ENCODE results near the gene ITGB1BP1.

ITGB1BP1 gene

DNA sequence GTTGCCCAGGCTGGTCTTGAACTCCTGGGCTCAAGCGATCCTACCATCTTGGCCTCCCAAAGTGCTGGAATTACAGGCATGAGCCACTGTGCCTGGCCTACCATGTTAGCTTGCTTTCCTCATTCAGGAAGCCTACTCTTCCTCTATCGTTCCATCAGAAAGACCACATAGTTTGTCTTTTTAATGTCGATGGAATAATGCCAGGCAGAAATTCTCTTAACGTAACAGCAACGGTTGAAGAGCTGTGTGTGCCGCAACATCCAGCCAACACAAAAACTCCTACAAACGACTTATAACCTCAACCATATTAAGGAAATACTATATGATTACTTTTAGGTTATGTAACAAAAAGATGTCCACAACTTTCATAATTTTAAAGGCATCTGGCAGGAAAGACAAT lies 10.5 kb downstream of the ITGB1BP1 start:
- DNase-seq (ENCODE audit: extremely low spot score), result no peak
- ChIA-PET POLR2A (no interaction called here), CTCF (no interaction called here)
- TF ChIP-seq LEF1 (IDR thresholded peaks at IDR 0.05; ENCODE audit: borderline replicate concordance), result no peak
- no peak for TF ChIP-seq FOXM1 (IDR thresholded peaks at IDR 0.05; ENCODE audit: borderline replicate concordance)
- TF ChIP-seq BHLHE40 (IDR thresholded peaks at IDR 0.05; ENCODE audit: borderline replicate concordance), result no peak
- TF ChIP-seq ARNT (IDR thresholded peaks at IDR 0.05), result no peak
- TF ChIP-seq HDGF (IDR thresholded peaks at IDR 0.05; ENCODE audit: borderline replicate concordance), result no peak
- TF ChIP-seq FOXK2 (IDR thresholded peaks at IDR 0.05), result no peak
- no peak for TF ChIP-seq L3MBTL2 (conservative IDR thresholded peaks at IDR 0.05)
- no peak for TF ChIP-seq FOXA1 (IDR thresholded peaks at IDR 0.05)
- TF ChIP-seq SUZ12 (IDR thresholded peaks at IDR 0.05), result no peak
- no peak for TF ChIP-seq NFRKB (IDR thresholded peaks at IDR 0.05)
- TF ChIP-seq ELF4 (IDR thresholded peaks at IDR 0.05), result no peak
- TF ChIP-seq, protein P1, sequence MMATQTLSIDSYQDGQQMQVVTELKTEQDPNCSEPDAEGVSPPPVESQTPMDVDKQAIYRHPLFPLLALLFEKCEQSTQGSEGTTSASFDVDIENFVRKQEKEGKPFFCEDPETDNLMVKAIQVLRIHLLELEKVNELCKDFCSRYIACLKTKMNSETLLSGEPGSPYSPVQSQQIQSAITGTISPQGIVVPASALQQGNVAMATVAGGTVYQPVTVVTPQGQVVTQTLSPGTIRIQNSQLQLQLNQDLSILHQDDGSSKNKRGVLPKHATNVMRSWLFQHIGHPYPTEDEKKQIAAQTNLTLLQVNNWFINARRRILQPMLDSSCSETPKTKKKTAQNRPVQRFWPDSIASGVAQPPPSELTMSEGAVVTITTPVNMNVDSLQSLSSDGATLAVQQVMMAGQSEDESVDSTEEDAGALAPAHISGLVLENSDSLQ (IDR thresholded peaks at IDR 0.05), result no peak
- no peak for TF ChIP-seq SP1 (IDR thresholded peaks at IDR 0.05)
- no peak for TF ChIP-seq TARDBP (IDR thresholded peaks at IDR 0.05)

DNA sequence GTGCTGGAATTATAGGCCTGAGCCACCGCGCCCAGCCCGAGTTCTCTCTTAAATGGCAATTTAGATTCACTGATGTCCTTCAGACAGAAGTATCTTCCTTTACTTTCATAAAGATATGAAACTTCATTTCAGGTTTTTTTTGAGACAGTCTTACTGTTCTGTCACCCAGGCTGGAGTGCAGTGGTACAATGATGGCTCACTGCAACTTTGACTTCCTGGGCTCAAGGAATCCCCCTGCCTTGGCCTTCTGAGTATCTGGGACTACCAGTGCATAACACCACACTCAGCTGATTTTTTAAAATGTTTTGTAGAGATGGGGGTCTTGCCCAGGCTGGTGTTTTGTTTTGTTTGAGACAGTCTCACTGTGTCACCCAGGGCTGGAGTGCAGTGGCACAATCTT lies 13.2 kb downstream of the ITGB1BP1 start:
- no peak for TF ChIP-seq ARNT (IDR thresholded peaks at IDR 0.05)
- TF ChIP-seq ELF4 (IDR thresholded peaks at IDR 0.05), result no peak
- no peak for DNase-seq (ENCODE audit: extremely low spot score)
- POLR2A ChIA-PET, result no interaction called here
- CTCF ChIA-PET, result no interaction called here

DNA sequence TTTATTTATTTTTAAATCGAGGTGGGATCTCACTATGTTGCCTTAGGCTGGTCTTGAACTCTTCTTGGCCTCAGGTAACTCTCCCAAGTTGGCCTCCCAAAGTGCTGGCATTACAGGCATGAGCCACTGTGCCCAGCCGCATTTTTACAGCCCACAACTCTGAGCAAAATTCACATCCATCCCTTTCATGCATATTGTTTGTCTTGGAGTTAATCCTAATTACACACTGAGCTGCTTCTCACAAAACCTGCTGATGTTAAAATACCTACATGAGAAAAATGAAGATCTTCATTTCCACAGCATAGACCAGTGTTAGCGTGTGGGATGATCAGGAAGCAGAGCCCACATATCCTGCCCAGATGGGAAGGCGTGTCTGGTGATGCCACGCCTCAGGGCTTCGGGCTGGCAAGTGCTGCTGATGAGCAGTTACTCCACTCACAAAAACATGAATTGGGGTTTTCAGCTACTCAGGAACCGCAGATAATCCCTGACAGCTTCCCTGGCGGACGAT lies 14.6 kb downstream of the ITGB1BP1 start:
- CTCF ChIA-PET, result no interaction called here
- POLR2A ChIA-PET, result no interaction called here
- no peak for TF ChIP-seq BHLHE40 (IDR thresholded peaks at IDR 0.05; ENCODE audit: borderline replicate concordance)
- no peak for TF ChIP-seq HDGF (IDR thresholded peaks at IDR 0.05; ENCODE audit: borderline replicate concordance)
- TF ChIP-seq NFRKB (IDR thresholded peaks at IDR 0.05), result no peak
- no peak for TF ChIP-seq ELF4 (IDR thresholded peaks at IDR 0.05)
- DNase-seq (ENCODE audit: extremely low spot score), result no peak

DNA sequence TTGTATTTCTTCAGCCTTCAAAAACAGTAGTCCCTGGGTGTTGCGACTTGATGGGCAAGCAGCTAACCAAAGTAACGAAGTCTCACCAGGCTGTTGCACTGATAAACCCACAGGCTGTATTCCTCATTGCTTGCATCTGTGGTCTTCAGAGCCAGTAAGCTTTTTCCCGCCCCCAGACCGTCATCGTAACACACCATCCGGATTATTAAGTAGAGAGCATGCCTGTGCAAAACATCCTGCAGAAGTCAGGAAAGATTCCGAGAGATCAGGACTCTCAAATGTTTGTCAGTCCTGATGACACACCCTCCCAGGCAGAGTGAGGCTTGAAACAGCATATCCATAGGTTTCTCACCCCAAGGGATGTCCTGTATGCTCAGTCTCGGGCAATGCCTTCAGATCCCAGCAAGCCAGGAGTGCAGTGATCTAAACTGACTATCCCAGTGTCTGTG lies 15.9 kb downstream of the ITGB1BP1 start:
- ChIA-PET CTCF (no interaction called here), POLR2A (no interaction called here)
- TF ChIP-seq LEF1 (IDR thresholded peaks at IDR 0.05; ENCODE audit: borderline replicate concordance) (no peak), BHLHE40 (IDR thresholded peaks at IDR 0.05; ENCODE audit: borderline replicate concordance) (no peak), NFRKB (IDR thresholded peaks at IDR 0.05) (no peak), CTBP1 (IDR thresholded peaks at IDR 0.05; ENCODE audit: borderline replicate concordance) (no peak), FOXM1 (IDR thresholded peaks at IDR 0.05; ENCODE audit: borderline replicate concordance) (no peak), SUZ12 (IDR thresholded peaks at IDR 0.05) (no peak), L3MBTL2 (conservative IDR thresholded peaks at IDR 0.05) (no peak), ZNF384 (IDR thresholded peaks at IDR 0.05) (no peak), FOXA1 (IDR thresholded peaks at IDR 0.05) (no peak), ELF4 (IDR thresholded peaks at IDR 0.05) (no peak), ARNT (IDR thresholded peaks at IDR 0.05) (no peak), FOXK2 (IDR thresholded peaks at IDR 0.05) (no peak), TARDBP (IDR thresholded peaks at IDR 0.05) (no peak), SP1 (IDR thresholded peaks at IDR 0.05) (no peak), HDGF (IDR thresholded peaks at IDR 0.05; ENCODE audit: borderline replicate concordance) (no peak)
- TF ChIP-seq, protein P1 (IDR thresholded peaks at IDR 0.05), result no peak
- no peak for DNase-seq (ENCODE audit: extremely low spot score)

DNA sequence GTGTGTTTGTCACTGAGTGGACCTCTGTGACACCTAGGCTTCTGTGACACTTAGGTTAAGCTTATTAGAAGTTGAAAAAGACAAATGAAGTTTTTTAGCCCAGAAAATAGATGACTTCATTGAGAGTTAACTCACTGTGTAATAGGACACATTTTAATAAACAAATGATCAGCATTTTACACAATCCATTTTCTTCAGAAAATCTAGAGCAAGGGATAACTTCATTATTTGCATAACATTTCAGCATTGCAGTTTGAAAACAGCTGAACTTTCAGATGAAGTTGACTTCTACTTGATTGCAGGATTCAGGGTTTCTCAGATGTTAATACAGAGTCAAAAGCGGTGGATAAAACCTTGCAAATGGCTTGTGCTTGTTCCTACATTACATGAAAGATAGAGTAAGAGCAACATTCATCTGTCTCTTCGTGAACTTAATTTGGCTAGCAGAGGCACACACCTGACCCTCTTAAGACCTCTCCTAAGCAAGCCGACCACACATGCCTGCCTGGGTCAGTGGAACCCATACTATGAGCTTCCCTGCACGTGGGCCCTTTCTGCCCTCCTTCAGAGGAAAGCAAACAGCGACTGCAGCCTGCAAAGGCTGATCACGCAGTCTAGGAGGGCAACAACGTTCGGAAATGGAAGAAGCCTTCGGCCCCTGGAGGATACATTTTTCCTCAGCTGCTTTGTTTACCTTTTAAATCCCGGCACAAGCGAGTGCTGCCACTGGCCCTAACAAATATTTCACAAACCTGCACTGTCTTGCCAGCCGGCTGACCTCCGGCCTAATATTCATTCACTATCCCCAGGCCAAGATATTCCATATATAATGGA lies 16.6 kb downstream of the ITGB1BP1 start:
- POLR2A ChIA-PET, result no interaction called here
- no peak for DNase-seq (ENCODE audit: extremely low spot score)
- TF ChIP-seq FOXM1 (IDR thresholded peaks at IDR 0.05; ENCODE audit: borderline replicate concordance), result no peak
- no peak for TF ChIP-seq CTBP1 (IDR thresholded peaks at IDR 0.05; ENCODE audit: borderline replicate concordance)
- no peak for TF ChIP-seq ARNT (IDR thresholded peaks at IDR 0.05)
- no peak for TF ChIP-seq SP1 (IDR thresholded peaks at IDR 0.05)
- no peak for TF ChIP-seq FOXA1 (IDR thresholded peaks at IDR 0.05)
- no peak for TF ChIP-seq ELF4 (IDR thresholded peaks at IDR 0.05)
- TF ChIP-seq, protein P1 (IDR thresholded peaks at IDR 0.05), result no peak
- no peak for TF ChIP-seq SUZ12 (IDR thresholded peaks at IDR 0.05)
- no peak for TF ChIP-seq TARDBP (IDR thresholded peaks at IDR 0.05)
- CTCF ChIA-PET, result no interaction called here

DNA sequence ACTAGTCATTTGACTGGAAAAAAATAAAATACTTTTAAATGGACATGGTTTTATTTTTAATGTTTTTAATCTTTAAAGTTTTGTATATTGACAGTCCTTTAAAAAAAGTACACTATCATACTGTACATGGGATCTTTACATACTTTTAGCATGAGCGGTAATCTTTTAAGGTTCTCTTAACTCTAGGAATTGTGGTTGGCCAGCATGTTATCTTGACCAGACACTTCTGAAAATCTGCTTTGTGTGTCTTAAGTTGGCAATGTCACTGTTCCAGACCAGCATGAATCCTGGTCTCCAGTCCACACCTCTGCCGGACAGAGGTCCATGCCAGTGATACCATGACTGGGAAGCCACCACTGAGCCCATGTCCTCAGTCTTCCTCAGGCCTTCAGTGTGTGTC lies 17.7 kb downstream of the ITGB1BP1 start:
- ChIA-PET CTCF (no interaction called here), POLR2A (no interaction called here)
- DNase-seq (ENCODE audit: extremely low spot score), result no peak
- TF ChIP-seq FOXK2 (IDR thresholded peaks at IDR 0.05) (no peak), ARNT (IDR thresholded peaks at IDR 0.05) (no peak), FOXA1 (IDR thresholded peaks at IDR 0.05) (no peak), BHLHE40 (IDR thresholded peaks at IDR 0.05; ENCODE audit: borderline replicate concordance) (no peak), L3MBTL2 (conservative IDR thresholded peaks at IDR 0.05) (no peak), NFRKB (IDR thresholded peaks at IDR 0.05) (no peak), LEF1 (IDR thresholded peaks at IDR 0.05; ENCODE audit: borderline replicate concordance) (no peak), SP1 (IDR thresholded peaks at IDR 0.05) (no peak), ELF4 (IDR thresholded peaks at IDR 0.05) (no peak), TARDBP (IDR thresholded peaks at IDR 0.05) (no peak)

Data from HEK293T (cell line).